GOT3 (cell line): ENCODE measurements around the gene RAB40B.
"Not testable (repeated sequence)": the region's sequence is repeated elsewhere in the genome, so short reads cannot be mapped to it uniquely, and the experiment has no call there.

Experiments
- DNase-seq: peaks from one replicate; lab custom pipeline; 2025; ENCODE audit warnings: mixed read lengths; lab: John Stamatoyannopoulos, UW

The RAB40B gene

DNA sequence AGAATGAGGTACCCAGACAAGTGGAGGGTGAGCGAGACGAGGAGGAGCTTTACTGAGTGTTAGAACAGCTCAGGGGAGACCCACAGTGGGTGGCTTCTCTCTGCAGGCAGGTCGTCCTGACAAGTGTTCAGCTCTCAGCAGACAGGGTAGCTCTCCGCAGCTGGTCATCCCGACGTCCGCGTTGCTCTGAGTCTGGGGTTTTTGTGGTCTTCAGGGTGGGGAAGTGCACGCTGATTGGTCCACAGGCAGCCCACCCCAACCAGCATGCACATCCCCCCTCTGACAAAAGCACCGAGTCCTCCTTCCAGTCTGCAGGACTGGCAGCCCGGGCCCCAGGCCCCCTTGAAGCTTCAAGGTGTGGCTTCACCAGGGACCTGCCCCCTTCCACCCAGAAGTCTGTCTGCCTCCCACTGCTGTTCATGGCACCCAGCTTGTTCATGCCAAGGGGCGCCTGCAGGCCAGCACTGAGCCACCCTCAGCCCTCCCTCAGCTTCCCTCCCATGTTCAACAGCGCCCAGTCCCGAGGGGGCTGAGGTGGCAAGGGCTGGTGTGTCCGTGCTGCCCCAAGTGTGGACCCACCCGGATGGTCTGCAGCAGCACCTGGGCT lies 30.4 kb downstream of the RAB40B start:
- DNase-seq, result no peak

DNA sequence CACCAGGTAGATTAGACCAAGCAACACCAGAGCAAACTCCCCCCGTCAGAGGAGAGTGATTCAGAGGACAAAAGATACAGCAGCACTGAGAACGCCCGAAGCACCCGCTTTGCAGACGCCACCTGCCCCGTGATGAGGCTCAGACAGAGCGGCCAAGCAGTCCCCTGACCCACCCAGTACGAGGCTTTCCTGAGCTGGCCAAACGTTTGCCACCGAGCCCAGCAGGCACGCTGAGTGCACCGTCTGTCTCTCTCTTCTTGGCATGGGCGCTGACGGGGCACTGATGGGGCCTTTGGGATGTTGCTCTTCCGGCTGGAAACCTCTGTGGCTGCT lies 30.9 kb downstream of the RAB40B start:
- DNase-seq, result no peak

DNA sequence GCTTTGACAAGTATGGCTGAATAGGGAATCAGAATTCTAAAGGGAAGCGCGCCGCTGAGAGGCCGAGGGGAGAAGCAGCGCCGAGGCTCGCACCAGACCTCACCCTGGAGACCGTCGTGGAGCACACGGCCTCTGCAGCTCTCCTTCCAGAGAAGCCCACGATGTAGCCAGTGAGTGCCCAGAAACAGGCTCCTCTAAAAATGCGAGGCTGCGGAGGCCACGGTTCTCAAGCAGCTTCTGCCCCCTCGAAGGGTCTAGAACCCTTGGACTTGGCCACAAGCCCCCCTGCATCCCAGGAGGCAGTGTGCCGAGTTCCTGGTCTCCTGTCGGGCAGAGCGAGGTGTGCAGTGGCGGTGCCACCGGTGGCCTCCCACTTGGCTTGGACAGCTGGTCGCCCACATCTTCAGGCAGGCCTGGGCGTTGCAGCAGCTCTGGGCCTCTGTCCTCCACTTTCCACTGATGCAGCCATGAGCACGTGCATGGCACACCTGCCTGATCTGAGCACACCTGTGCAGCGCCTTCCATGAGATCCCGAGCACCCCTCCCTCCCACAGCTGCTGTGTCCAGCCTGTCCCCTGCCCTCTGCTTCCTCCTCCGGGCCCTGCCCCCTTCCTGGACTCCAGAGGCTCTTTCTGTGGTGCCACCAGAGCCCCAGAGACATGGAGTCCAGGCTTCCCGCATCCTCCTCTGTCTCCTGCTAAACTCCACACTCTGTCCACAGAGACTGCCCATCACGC lies 31.4 kb downstream of the RAB40B start:
- DNase-seq, result no peak

GRCh38 chr17:82665891-82666290 lies 32.6 kb downstream of the RAB40B start:
- DNase-seq, result no peak

DNA sequence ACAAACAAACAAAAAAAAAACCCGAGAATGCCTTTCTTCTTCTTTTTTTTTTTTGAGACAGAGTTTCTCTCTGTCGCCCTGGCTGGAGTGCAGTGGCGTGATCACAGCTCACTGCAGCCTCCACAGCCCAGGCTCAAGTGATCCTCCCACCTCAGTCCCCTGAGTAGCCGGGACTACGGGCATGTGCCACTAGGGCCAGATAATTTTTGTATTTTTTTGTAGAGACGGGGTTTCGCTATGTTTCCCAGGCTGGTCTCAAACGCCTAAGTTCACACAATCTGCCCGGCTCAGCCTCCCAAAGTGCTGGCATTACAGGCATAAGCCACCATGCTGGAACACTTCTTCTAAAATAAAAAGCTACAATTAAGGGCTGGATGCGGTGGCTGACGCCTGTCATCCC lies 33.3 kb downstream of the RAB40B start:
- DNase-seq, result no peak

GRCh38 chr17:82664701-82665182 lies 33.8 kb downstream of the RAB40B start:
- DNase-seq, result no peak

DNA sequence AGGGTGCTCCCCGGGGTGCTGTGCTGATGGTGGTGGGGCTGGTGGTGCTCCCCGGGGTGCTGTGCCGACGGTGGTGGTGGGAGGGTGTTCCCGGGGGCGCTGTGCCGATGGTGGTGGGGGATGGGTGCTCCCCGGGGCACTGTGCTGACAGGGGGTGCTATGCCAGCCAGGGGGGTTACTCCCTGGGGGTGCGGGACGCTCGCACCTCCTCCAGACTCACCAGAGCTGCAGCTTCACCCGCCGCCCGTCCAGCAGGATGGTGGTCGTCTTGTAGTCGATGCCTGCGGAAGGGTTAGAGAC lies 34.3 kb downstream of the RAB40B start:
- no peak for DNase-seq

GRCh38 chr17:82663381-82664275 lies 34.9 kb downstream of the RAB40B start:
- DNase-seq, result no peak

DNA sequence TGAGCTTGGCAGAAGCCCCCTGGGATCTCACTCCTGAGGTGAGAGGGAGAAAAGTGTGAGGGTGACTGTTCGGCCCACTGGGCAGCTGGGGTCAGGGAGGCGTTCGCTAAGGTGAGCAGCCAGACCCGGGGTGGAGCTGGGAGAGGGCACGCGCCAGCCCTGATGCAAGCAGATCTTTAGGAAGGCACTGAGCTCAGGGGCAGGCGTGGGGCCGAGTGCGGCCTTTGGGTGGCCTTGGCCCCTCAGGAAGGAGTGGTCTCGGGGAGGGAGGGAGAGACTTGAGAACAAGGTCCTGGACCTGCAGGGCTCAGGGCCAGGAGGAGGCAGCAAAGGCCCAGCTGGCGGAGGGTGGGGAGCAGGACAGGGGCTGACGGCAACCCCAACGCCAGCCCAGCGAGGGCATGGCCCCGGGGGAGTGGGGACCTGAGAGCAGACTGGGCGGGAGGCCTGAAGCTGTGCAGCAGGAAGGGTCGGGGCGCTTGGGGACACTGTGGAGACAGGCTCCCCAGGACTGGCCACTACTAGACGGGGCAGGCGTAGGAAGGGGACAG lies 35.7 kb downstream of the RAB40B start:
- no peak for DNase-seq

DNA sequence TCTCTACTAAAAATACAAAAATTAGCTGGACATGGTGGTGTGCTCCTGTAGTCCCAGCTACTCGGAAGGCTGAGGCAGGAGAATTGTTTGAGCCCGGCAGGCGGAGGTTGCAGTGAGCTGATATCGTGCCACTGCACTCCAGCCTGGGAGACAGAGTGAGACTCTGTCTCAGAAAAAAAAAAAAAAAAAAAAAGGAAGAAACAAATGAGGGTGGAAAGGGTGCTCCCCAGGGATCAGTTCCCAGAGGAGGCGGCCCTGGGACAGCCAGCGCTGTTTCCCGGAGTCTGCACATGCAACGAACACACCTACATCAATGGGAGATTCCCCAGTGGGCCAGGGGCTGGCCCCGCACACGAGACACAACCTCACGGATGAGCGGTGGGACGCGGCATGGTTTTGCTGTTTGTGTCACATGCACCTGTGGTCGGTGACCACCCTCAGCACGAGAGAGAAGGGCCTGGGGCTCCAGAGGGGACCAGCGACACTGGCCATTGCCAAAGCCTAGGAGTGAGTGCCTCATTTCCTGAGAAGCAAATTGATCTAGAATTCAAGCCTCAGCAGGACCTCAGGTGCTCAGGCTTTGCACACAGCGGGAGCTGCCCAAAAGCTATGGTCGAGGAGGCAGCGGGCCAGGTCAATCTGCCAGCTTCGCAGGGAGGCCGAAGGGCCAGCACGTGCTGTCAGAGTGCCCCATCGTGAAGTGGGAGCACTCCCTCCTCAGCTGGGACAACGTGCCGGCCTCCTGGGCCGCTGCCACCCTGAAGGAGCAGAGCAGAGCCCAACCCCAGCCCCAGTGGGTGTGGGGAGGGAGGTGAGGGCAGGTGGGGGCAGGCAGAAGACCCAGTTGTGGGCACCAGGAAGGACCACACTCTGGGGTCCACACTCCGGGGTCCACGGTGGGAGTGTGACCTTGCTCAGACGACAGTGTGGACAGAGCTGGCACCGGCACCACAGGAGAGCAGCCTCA lies 36.5 kb downstream of the RAB40B start:
- no peak for DNase-seq

DNA sequence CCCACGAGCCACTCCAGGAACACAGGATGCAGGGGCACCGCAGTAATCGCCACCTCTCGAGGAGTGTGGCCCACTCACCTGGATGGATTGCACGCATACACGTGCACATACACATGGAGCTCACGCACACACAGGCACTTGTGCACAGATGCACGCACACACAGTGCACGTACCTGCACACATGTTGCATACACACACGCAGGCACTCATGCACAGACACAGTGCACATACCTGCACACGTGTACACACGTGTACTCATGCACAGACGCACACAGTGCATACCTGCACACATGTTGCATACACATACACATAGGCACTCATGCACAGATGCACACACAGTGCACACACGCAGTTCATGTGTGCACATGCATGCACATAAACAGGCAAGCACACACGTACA lies 38.6 kb downstream of the RAB40B start:
- no peak for DNase-seq

GRCh38 chr17:82658796-82659452 lies 39.6 kb downstream of the RAB40B start:
- DNase-seq, result no peak

DNA sequence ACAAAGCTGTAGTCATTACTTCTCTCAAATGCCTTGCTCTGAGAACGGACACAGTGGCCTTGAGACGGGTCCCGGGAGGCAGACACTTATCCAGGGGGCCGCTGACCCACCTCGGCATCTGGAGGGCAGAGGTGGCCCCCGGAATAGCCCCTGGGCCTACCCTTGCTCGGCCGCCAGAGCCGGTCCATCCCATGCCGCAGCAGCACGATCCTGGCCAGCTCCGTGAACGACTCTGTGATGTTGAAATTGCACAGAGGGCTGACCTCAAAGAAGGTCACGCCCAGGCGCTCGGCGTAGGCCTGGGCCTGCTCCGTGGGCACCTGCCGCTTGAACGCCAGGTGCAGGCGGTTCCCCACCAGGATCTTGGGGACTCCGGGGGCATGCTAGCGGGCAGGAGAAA lies 40.2 kb downstream of the RAB40B start:
- no peak for DNase-seq

- DNase-seq, result no peak
These were observed 40.6 kb downstream of the RAB40B start for GRCh38 chr17:82657926-82658325.

DNA sequence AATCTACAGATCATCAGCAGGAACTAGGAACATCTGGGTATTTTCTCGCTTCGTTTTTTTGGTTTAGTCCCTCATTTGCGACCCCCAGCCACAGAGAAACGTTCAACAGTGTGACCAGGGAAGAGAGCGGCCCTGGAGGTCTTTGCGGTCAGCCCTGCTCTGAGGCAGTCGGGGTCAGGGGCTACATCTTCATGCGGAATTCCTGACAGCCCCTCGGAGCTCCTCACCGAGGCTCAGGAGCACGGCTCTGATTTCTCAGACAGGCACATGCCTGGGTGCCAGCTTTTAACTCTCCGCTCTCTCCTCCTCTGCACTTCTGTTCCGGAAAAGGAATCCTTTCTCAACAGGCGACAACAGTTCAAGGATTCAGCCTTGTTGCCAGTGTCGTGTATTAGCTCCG lies 42.2 kb downstream of the RAB40B start:
- no peak for DNase-seq

GRCh38 chr17:82655523-82655922 lies 43.0 kb downstream of the RAB40B start:
- DNase-seq, result no peak

DNA sequence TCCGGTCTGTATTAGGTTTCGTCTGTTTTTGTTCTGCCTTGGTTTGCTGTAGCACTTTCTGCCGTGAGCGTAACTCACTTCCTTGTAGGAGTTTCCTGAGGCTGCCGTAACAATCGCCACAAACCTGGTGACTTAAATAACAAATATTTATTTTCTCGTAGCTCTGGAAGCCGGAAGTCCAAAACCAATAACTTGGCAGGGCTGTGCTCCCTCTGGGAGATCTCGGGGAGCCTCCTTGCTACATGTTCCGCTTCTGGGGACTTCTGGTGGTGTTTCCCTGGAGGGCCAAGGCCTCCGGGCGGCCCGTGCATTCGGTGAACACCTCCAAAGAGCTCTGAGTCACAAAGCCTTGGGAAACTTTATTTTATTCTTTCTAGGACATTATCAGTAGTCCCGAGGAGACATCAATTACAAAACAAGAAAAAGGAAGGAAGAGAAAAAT lies 43.4 kb downstream of the RAB40B start:
- no peak for DNase-seq

GRCh38 chr17:82654611-82655010 lies 43.9 kb downstream of the RAB40B start:
- not testable (repeated sequence) for DNase-seq

- DNase-seq, result no peak
These were observed 44.6 kb downstream of the RAB40B start for GRCh38 chr17:82653651-82654528.

DNA sequence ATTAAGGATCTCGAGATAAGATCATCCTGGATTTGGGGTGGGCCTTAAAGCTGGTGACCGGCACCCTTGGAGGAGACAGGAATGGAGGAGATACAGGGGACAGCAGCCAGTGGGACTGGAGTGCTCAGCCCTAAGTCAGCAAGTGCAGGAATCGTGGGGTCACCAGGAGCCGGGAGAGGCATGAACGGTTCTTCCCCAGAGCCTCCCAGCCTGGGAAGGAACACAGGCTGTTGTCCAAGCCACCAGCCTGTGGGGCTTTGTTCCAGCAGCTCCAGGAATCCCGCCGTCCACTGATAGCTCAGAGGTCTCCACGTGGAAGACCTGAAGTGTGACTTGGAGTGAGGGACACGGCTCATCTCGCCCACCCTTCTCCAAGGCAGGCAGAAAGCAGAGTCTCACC lies 47.8 kb downstream of the RAB40B start:
- no peak for DNase-seq
